NCI-H1436 treated with DMSO at 0.1 percent for 48 hours (cell line): ENCODE measurements around the gene ALKBH7.
"Not testable (repeated sequence)": the region's sequence is repeated elsewhere in the genome, so short reads cannot be mapped to it uniquely, and the experiment has no call there.

ENCODE experiments used
- DNase-seq: peaks from one replicate; lab custom pipeline; 2025; lab: John Stamatoyannopoulos, UW

The ALKBH7 gene

DNA sequence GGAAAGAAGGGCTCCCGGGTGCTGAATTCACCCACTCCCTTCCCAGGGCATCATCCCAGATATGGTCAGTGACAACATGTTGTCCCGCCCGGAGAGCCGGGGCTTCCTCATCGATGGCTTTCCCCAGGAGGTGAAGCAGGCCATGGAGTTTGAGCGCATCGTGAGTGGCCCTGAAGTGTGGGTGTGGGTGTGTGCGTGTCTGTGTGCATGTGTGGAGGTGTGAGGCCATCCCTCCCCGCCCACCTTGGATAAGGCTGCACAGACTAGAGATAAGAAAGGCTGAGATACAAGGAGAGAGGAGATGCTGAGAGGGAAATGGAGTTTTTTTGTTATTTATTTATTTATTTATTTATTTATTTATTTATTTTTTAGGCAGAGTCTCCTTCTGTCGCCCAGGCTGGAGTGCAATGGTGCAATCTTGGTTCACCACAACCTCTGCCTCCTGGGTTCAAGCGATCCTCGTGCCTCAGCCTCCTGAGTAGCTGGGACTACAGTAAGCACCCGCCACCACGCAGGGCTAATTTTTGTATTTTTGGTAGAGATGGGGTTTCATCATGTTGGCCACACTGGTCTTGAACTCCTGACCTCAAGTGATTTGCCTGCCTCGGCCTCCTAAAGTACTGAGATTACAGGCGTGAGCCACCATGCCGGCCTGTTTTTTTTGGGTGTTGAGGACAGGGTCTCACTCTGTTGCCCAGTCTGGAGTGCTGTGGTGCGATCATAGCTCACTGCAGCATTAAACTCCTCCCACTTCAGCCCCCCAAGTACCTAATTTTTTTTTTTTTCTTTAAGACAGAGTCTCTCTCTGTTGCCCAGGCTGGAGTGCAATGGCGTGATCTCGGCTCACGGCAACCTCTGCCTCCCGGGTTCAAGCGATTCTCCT lies 27.7 kb downstream of the ALKBH7 start:
- DNase-seq, result not testable (repeated sequence)

DNA sequence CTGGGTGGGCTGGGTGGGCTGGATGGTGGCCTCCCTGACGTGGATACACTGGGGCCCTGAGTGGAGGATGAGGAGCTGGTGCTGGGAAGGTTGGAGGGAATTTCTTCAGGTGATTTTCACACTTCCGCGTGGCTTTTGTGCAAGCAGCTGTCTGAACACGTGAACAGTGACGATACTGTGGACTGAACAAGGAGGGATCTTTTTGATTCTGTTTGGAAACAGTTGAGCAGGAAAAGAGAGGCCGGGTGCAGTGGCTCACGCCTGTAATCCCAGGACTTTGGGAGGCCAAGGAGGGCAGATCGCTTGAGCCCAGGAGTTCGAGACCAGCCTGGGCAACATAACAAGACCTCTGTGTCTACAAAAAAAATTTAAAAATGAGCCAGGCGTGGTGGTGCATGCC lies 29.5 kb downstream of the ALKBH7 start:
- no peak for DNase-seq

GRCh38 chr19:6402837-6403608 lies 30.4 kb downstream of the ALKBH7 start:
- no peak for DNase-seq

DNA sequence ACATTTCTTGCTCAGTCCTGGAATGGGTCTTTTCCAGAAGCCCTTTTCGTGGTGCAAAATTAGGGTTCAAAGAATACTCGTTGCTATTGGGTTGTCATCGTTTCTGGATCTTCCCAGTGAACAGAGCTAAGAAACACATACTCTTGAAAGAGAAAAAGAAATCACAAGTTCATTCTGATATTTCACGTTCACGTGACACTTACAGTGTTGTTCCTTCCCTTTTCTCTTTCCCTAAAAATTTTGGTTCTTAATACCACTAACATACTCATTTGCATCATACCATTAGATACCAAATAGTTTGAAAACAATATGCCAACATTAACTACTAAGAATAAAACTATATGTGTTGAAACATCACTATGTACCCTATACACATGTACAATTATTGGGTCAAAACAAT lies 33.8 kb downstream of the ALKBH7 start:
- no peak for DNase-seq

DNA sequence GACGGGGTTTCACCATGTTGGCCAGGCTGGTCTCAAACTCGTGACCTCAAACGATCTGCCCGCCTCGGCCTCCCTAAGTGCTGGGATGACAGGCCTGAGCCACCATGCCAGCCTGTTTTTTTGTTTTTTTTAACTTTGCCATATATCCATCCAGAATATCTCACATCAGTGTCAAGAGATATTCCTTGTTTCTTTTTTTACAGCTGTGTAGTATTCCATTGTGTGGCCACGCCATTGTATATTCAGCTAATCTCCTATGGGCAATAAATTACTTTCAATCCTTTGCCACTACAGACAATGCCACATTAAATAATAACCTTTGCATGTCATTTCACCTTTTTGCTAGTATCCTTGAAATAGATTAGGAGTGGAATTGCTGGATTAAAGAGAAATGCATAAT lies 36.8 kb downstream of the ALKBH7 start:
- DNase-seq, result no peak

- DNase-seq, result no peak
Measured at GRCh38 chr19:6412061-6412446, 39.5 kb downstream of the ALKBH7 start.

DNA sequence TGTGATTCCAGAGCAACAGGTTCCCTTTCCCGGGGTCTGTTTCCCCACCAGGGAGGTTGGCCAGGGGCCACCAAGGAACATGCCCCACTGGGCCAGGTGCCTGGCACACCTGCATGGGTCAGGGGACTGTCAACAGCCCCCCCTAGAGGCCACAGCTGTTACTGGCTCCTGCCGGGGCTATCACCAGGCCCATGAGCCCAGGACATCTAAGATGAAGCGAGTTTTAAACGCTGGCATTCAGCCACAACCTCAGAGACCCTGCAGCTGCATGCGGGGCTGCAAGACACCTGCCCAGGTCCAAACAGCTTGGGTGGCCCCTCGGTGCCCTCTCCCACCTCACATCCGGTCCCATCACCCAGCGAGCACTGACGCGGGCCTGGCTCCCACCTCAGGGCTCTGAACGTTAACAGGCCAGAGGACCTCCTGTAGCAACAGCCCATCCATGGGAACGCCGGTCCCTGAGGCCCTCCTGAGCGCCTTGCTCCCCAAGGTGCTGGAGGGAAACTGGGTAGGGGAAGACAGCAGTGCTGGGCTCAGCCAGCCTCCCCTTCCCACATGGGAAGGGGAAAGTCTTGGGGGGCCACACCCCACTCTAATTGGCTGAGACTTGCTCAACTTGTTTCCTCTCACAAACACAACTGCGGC lies 40.0 kb downstream of the ALKBH7 start:
- DNase-seq, result no peak

DNA sequence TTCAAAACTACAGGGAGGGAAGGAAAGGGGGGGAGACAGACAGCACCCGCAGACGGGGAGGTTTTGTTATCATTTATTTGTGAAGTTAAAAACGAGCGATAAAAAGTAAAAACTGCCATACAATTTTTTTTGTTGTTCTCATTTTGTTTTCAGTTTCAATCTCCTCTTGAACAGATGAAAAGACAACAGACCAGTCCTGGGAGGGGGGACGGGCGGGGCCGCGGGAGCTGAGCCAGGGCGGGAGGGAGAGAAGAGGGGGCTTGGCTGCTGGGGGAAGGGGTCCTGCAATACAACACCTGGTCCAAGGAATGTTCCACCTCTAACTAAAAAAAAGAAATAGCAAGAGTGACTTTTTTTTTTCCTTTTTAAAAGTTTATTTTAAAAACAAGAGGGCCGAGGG lies 40.7 kb downstream of the ALKBH7 start:
- DNase-seq, result no peak

DNA sequence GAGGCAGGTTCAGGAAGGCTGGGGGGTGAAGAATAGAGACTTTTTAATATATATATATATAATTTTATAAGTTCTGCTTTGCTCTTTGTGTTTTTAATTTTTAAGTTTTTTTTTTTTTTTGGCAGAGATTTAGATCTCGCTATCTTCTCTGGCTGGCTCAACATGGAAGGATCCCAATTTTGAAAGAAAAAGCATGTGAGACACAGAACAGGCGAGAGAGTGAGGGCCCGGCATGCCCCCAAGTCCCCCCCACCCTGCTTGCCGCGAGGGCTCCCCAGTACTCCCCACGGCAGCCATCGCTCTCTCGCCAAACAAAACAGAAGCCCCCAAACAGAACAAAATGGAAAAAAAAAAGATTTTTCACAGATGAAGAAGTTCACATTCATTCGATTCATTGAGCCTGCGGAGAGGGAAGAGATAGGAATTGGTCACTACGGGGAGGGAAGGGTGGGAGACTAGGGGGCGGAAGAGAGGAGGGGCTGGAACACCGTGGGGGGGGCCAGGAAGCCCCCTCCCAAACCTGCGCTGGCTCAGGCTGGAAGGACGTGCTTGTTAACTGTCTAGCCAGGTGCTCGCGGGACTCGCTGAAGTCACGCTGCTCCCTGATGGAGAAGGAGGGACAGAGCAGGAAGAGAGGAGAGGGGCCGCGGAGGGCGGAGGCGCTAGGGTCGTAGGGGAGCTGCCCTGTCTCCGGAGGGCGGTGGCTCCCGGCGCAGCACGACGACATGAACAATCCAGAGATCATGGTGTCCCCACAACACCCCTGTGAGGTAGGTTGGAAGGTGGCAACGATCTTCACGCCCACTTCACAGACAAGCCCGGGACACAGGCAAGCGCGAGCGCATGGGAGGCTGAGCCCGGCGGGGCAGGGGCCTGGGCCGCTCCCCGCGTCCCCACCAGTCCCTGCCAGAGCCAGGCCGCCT lies 41.4 kb downstream of the ALKBH7 start:
- no peak for DNase-seq

DNA sequence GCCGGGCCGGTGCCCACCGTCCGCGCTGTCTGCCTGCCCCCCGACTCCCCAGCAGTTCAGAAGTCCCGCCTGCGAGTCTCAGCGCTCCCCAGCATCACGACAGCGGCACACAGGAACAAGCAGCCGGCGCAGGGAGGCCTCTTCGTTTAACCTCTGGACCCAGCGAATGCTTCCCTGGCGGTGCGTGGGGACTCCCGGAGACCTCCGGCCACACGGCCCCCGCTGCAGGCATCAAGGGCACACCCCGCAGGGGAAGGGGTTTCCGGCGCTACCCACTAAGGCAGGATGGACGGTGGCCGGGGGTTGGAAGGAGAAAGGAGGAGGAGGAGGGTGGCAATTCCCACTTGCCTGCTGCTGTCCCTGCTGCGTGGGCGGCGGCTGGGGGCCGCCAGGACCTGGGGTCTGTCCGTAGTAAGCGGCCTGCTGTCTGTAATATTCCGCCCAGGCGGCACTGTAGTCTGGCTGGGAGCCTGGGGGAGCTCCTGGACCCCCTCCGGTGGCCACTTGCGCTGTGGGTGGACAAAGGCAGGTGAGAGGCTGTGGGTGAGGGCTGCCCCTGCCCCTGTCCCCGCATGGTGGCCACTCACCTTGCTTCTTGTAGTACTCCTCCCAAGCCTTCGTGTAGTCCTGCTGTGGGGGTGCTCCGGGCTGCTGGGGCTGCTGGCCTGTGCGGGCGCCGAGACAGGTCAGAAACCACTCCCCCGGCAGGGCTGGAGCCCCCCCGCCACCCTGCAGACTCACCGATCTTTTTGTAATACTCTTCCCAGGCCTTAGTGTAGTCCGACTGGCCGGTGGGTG lies 42.4 kb downstream of the ALKBH7 start:
- no peak for DNase-seq

GRCh38 chr19:6415591-6416190 lies 43.1 kb downstream of the ALKBH7 start:
- DNase-seq, result no peak

DNA sequence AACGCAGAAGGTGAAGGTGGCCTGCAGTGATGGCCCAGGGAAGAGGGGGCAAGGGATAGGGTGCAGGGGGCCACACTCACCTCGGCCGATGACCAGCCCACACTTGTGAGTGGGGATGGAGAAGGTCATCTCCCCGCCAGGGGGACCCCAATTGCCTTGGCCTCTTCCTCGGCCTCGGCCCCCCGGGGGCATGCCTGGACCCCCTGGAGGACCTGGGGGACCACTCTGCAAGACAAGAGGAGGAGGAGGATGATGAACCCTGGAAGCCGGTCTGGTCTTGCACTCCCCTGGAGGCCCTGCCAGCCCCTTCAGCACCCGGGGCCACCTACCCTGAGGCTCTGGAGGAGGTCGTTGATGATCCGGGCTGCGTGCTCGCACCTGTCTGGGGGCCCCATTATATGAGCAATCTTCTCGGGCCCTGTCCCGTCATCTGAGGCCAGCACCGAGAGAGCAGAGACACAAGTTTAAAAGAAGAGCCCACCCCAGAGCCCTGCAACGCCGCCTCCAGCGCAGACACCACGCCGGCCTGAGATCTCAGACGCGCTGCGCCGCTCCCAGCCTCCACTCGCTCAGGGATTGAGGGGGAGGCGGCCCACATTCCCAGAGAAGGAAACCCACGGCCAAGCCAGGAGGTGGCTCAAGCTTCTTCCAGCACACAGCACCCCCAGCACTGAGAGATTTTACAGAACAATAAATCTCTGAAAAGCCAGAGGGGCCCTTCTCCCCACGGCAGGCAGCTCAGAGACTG lies 44.2 kb downstream of the ALKBH7 start:
- DNase-seq, result no peak

DNA sequence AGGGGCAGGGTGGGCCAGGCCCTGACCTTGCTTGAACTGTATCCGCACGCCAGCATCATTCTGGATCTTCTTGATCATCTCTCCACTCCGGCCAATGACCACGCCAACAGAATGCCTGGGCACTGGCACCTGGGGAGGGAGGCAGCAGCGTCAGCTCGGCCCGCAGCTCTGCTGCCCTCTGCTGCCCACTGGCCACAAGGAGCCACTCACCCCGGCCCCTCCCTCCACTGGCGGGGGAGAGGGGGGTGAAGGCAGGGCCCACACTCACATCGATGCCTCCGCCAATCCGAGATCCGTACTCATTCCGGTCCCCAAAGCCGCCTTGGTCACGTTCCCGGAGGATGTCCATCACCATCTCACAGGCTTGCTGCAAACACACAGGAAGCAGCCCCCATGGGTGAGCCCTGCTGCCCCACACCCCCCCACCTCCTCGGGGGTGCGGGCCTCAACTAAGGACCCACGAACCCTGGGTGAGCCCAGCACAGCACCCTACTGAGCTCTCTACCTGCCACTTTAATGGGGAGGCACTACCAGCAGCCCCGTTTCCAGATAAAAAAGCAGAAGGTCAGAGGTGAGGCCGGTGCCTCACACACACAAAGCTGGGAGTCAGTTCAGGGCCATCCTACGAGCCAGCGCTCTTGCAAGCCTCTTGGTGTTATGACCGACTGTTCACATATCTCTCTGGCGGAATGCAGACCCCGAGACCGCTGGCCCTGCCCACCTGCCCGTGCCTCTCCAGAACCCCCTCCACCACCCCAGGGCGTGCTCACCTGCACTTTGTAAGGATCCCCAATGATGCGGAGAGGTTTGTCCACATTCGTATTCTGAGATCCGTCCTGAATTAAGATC lies 45.3 kb downstream of the ALKBH7 start:
- DNase-seq, result no peak

DNA sequence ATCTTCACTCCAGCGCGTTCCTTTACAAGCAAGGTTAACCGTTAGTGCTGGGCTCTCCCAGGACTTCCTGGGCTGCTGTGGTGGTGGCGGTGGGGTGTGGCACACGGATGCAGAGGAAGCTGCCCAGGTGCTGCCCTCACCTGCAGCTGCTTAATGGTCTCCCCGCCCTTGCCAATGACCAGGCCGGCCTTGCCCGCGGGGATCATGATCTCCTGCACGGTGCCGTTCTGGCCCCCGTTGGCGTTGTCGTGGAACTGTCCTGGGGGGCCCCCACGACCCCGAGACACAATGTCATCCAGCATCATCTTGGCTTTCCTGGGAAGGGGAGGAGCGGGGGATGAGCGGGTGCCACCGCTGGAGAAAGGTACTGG lies 46.0 kb downstream of the ALKBH7 start:
- DNase-seq, result no peak

DNA sequence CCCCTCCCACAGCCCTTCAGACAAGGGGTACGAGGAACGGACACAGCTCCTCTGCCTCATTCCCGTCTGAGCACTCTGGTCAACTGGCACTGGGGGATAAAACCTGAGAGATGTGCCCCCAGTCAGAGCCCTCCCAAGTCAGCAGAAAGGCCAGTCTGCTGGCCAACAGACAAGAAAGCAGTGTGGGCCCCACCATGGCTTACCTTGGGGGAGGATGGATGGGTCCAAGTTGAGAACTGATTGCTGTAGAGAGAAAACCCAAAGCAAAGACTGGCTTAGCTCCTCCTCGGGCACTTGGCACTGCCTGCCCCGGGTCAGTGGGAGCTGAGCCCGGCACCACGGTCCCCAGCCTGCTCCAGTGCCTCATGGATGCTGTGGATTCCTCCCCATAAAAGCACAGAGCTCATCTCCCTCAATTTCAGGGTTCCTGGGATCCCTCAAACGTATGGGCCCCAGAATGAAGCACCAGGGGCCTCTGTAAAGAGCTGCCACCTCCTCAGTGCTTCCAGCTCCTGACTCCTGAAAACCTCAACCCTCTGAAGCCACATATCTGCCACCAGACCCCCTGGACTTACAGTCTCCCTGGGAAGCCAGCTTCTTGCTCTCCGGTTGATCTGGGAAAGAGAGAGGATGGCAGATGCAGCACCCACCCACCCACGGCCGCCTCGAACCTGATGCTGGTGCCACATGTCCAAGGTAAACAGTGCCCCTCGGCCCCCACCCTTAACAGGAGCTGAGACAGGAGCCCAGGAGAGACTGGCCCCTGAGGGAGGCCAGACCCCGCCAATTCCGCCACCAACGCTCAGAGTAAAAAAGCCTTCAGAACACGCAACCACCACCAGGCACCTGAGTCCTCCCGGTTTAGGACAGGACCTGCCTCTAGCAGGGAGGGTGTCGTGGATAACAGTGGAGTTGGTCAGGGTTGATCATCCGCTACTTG lies 48.8 kb downstream of the ALKBH7 start:
- DNase-seq, result no peak

GRCh38 chr19:6423499-6424194 lies 51.1 kb downstream of the ALKBH7 start:
- no peak for DNase-seq
